Activated naive CD8-positive, alpha-beta T cell (primary cell): ENCODE results near the gene DLG2.

Experiments used
- H3K27ac Mint-ChIP-seq: one replicate; pipeline ENCODE4 v1.8.0; 2021; ENCODE audit warnings: mixed read lengths
- H3K27me3 Mint-ChIP-seq: one replicate; pipeline ENCODE4 v1.8.0; 2021; ENCODE audit warnings: mixed read lengths
- H3K36me3 Mint-ChIP-seq: one replicate; pipeline ENCODE4 v1.8.0; 2021; ENCODE audit warnings: mixed read lengths
- H3K4me1 Mint-ChIP-seq: one replicate; pipeline ENCODE4 v1.8.0; 2021; ENCODE audit warnings: low read depth, mixed read lengths
- H3K4me3 Mint-ChIP-seq: one replicate; pipeline ENCODE4 v1.8.0; 2021; ENCODE audit warnings: mild to moderate bottlenecking, mixed read lengths
- H3K9me3 Mint-ChIP-seq: one replicate; pipeline ENCODE4 v1.8.0; 2021; ENCODE audit warnings: low read depth, mixed read lengths

DLG2 gene

DNA sequence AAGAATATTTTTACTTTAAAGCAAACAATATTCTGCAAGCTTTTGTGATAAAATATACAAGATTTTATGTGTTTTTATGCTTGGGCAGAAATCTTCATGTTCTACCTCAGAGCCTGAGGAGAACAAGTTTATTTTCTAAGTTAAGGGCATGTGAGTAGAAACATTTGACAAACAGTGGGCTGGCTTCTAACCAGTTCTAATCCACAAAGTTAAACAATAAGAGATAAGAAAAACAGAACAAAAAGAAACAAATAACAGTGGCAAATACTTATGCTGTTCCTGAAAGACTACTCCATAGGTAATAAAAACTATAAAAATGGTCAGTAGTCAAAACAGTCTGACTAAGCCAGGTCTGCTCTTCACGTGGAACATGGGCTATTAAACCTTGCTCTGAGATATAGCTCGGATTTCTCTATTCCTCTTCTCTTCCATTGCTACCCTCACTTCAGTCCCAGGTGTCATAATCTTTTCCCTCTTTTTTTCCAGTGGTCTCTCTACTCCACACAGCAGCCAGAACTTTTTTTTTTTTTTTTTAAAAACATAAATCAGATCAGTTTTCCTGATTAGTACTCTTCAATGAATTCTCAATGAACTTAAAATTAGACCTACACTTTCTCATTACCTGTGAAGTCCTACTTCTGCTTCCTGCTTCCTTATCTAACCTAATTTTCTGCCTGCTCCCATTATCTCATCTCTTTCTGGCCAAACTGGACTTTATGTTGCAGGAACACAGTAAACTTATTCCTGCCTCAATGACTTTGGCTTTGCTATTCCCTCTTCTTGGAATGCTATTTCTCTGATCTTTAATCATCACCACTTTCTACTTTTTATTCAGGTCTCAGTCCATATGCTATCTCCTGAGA lies 1669.9 kb downstream of the DLG2 start:
- H3K4me1 Mint-ChIP-seq = no peaks in the 10 kb centered on the region
- no peak overlapping the region for H3K4me3 Mint-ChIP-seq
- H3K36me3 Mint-ChIP-seq = no peaks in the 10 kb centered on the region
- no peak overlapping the region for H3K27ac Mint-ChIP-seq
- no peaks in the 10 kb centered on the region for H3K27me3 Mint-ChIP-seq
- no peaks in the 10 kb centered on the region for H3K9me3 Mint-ChIP-seq

DNA sequence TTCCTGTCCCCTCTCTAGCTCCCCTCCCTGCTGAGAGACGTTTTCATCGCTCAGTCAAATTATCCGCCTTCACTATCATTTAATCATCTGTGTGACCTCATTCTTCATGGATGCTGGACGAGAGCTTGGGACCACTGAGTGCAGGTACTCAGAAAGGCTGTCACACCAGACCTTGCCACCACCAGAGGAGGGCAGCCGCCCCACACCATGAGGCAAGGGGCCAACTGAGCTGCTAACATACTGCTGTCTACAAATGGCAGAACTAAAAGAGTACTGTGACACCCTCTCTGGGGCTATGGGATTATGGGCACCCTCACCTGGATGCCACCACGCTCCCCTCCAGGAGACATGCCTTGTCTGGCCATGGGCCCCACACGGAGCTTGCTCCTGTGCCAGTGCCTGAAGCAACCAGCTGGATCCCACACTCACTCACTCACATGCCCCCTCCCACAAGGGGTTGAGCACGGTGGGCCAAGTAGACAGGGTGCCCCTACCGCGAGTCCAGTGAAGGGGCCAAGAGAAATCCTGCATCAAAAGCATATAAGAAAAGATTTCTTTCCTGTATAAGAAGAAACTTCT lies 1670.9 kb downstream of the DLG2 start:
- no peaks in the 10 kb centered on the region for H3K27me3 Mint-ChIP-seq
- no peak overlapping the region for H3K27ac Mint-ChIP-seq
- H3K36me3 Mint-ChIP-seq = no peaks in the 10 kb centered on the region
- H3K9me3 Mint-ChIP-seq = no peaks in the 10 kb centered on the region
- no peaks in the 10 kb centered on the region for H3K4me1 Mint-ChIP-seq
- no peak overlapping the region for H3K4me3 Mint-ChIP-seq

DNA sequence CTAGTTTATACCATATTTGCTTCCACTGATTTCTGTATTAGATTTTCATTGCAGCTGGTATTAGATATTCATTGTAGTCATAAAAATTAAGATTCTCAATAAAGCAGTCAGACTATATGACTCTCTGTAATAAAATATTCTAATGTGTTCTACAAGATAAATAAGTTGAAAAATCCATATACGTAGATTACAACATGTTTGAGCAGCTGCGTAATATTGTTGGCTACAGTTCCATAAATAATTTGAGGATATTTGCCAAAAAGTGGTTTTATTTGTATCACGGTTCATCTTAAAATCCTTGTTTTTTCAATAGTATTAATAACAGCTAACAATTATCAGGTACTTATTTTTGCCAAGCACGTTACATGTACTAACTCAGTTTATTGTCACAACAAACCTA lies 1672.4 kb downstream of the DLG2 start:
- H3K9me3 Mint-ChIP-seq = no peaks in the 10 kb centered on the region
- H3K27ac Mint-ChIP-seq = no peak overlapping the region
- no peaks in the 10 kb centered on the region for H3K4me1 Mint-ChIP-seq
- H3K36me3 Mint-ChIP-seq = no peaks in the 10 kb centered on the region
- H3K27me3 Mint-ChIP-seq = no peaks in the 10 kb centered on the region
- no peak overlapping the region for H3K4me3 Mint-ChIP-seq

DNA sequence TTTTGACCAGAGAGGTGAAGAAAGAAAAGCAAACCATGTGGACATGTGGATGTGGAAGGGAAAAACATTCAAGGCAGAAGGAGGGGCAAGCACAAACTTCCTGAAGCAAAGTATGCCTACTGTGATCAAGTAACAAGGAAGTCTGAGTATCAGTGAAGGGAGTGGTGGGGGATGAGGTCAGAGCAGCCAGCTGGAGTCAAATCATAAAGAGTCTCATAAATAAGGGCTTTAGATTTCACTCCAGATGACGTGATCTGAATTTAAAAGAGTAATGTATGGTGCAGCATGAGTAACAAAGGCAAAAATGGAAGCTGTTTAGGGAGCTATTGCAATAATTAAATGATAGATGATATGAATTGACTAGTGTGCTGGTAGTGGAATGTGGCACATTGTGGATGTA lies 1675.6 kb downstream of the DLG2 start:
- Mint-ChIP-seq H3K4me3 (no peak overlapping the region), H3K27me3 (no peaks in the 10 kb centered on the region), H3K4me1 (no peaks in the 10 kb centered on the region), H3K36me3 (no peaks in the 10 kb centered on the region), H3K9me3 (no peaks in the 10 kb centered on the region), H3K27ac (no peak overlapping the region)

DNA sequence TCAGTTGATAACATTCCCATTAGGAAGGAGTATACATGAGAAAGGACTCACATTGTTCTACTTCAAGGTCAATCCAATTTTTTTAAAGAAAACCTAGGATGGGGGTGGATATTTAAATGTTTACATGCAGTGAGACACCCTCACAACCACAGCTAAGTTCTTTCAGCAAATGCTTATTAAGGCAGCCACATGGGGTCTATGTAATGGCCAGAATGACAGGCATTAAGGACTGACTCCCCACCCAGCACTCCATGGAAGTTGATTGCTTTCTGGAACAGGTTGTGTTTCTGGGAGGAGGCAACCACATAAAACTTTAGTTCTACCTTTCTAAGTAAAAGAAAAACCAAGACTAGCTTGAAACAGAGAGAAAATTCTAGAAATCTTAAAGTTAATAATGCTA lies 1678.9 kb downstream of the DLG2 start:
- no peaks in the 10 kb centered on the region for H3K36me3 Mint-ChIP-seq
- no peak overlapping the region for H3K4me3 Mint-ChIP-seq

DNA sequence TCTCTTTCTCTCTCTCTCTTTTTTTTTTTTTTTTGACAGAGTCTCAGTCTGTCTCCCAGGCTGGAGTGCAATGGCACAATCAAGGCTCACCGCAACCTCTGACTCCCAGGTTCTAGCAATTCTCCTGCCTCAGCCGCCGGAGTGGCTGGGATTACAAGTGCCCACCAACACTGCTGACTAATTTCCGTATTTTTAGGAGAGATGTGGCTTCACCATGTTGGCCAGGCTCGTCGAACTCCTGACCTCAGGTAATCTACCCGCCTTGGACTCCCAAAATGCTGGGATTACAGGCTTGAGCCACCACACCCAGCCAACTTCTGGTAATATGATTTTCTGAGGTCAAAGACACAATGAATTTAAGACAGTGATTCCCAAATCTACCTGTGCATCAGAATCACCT lies 1681.2 kb downstream of the DLG2 start:
- Mint-ChIP-seq H3K27me3 (no peaks in the 10 kb centered on the region), H3K4me1 (no peaks in the 10 kb centered on the region), H3K4me3 (no peak overlapping the region), H3K9me3 (peaks cover 11% of the 10 kb centered on the region), H3K27ac (no peak overlapping the region), H3K36me3 (no peaks in the 10 kb centered on the region)

More for the DNA sequence above, 1678.9 kb downstream of the DLG2 start:
- H3K27ac Mint-ChIP-seq = no peak overlapping the region
- H3K27me3 Mint-ChIP-seq = no peaks in the 10 kb centered on the region
- peaks cover 11% of the 10 kb centered on the region for H3K9me3 Mint-ChIP-seq
- no peaks in the 10 kb centered on the region for H3K4me1 Mint-ChIP-seq

DNA sequence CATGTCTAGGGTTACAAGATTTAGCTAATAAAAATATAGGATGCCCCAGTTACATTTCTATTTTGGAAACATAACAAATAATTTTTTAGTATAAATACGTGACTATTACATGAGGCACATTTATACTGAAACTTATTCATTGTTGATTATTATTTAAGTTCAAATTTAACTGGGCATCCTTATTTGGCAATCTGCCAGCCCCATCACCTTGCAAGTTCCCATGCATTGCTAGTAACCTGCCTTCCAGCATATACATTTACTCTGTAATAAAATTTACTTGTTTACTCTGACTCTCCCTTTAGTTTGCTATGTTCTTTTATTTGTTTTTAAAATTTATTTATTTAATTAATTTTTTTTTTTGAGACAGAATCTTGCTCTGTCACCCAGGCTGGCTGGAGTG lies 1686.1 kb downstream of the DLG2 start:
- peaks cover 16% of the 10 kb centered on the region for H3K9me3 Mint-ChIP-seq
- H3K4me1 Mint-ChIP-seq = no peaks in the 10 kb centered on the region
- no peak overlapping the region for H3K27ac Mint-ChIP-seq
- H3K36me3 Mint-ChIP-seq = no peaks in the 10 kb centered on the region
- no peak overlapping the region for H3K4me3 Mint-ChIP-seq
- no peaks in the 10 kb centered on the region for H3K27me3 Mint-ChIP-seq

DNA sequence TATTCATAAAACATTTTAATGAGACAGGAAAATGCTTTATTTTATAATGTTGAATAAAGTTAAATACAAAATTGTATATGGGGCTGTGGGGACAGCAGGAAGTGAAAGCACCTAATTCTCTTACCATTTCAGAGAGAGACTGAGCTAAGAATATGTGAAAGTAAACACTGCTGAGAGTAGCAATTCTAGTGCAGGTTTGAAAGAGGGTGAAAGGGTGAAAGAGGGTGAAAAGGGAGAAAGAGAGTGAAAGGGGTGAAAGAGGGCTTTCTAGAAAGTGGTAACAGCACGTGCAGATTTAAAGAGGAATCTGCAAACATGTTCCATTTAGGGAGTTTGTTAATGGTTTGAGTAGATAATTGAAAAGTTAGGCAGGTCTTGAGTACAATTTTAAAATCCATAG lies 1689.0 kb downstream of the DLG2 start:
- Mint-ChIP-seq H3K27me3 (no peaks in the 10 kb centered on the region), H3K9me3 (peaks cover 5% of the 10 kb centered on the region), H3K36me3 (no peaks in the 10 kb centered on the region), H3K4me1 (no peaks in the 10 kb centered on the region), H3K4me3 (no peak overlapping the region), H3K27ac (no peak overlapping the region)

DNA sequence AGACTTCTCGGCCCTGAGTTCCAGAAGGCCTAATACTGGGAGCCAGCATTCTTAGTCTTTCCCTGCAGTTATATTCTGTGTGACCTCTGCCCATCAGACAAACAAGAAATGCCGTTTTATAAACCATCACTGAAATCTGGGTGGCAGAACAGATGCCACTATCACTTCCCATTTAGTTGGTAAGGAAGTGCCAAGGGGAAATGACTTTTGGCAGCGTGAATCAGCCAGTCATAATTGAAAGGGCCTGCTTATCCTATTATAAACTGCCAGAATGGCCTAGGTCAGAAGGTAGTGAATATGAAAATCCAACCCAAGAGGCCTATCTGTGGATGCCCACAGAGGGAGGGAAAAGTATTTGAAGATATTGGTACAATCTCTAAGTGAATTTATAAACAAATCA lies 1694.1 kb downstream of the DLG2 start:
- Mint-ChIP-seq H3K4me1 (no peaks in the 10 kb centered on the region), H3K4me3 (no peak overlapping the region), H3K27ac (no peak overlapping the region), H3K27me3 (no peaks in the 10 kb centered on the region), H3K9me3 (peaks cover 5% of the 10 kb centered on the region), H3K36me3 (no peaks in the 10 kb centered on the region)

DNA sequence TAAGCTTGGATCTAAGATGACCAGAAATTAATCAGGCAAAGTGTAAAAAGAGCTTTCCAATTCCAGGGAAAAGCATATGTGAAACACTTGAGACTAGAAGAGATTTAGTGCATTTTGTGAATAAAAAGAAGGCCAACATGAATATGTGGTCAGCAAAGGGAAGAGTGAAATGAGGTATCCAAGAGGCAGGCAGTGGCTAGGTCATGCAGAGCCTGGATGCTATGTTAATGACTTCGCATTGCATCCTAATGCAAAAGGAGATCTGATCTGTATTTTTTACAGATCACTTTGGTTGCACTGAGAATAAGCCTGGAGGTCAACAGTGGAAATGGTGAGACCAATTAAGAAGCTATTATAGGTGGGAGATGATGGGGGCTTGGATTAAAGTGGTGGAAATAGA lies 1699.7 kb downstream of the DLG2 start:
- Mint-ChIP-seq H3K9me3 (no peaks in the 10 kb centered on the region), H3K36me3 (no peaks in the 10 kb centered on the region), H3K27ac (no peak overlapping the region), H3K27me3 (no peaks in the 10 kb centered on the region), H3K4me1 (no peaks in the 10 kb centered on the region), H3K4me3 (no peak overlapping the region)

DNA sequence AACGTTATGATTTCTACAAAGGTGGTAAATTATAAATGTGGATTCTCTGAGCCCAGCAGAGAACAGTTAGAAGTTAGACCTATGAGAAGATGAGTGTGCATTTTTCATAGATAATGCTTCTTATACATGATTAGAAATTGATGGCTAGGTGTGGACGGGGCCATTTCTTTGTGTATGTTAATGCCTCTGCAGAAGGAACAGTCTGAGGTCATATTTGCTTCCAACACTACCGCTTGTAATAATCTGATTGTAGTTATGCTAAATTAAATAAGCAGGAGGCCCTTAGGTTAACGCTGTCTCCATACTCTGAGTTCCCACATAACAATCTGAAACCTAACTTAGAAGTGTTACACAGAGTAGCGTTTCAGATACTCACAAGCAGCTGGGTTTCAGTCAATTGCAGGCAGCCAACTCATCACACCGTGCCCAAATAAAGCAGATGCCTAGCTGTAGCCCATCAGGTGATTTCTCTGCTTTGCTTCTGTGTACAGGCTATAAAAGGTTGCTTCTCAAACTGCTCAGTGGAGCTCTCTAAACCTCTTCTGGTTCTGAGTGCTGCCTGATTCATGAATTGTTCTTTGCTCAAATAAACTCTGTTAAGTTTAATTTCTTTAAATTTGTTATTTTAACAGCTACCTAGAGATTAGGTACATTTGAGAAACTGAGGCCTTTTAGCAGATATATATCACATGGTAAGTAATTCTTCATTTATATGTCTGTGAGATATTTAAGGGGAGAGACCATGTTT lies 1702.2 kb downstream of the DLG2 start:
- H3K27me3 Mint-ChIP-seq = no peaks in the 10 kb centered on the region
- H3K27ac Mint-ChIP-seq = no peak overlapping the region
- H3K4me1 Mint-ChIP-seq = no peaks in the 10 kb centered on the region
- no peak overlapping the region for H3K4me3 Mint-ChIP-seq
- no peaks in the 10 kb centered on the region for H3K9me3 Mint-ChIP-seq
- H3K36me3 Mint-ChIP-seq = no peaks in the 10 kb centered on the region

DNA sequence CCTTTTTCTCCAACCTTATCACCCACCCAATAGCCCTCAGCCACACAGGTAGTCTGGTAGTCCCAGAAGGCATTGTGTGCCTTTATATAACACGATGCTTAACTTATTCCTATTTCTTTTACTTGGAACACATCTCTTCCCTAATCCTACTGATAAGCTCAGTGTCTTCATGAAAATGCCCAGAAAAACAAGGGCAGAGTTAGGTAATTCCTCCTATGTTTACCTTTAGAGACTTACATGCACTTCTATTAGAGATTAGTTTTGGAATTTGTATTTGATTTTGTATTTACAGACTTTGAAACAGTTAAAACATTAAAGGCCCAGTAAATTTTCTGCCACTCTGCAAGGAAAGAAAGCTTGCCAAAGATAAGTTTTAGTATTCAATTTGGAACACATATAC lies 1703.2 kb downstream of the DLG2 start:
- Mint-ChIP-seq H3K27ac (no peak overlapping the region), H3K27me3 (no peaks in the 10 kb centered on the region), H3K4me3 (no peak overlapping the region), H3K4me1 (no peaks in the 10 kb centered on the region), H3K36me3 (no peaks in the 10 kb centered on the region), H3K9me3 (no peaks in the 10 kb centered on the region)

DNA sequence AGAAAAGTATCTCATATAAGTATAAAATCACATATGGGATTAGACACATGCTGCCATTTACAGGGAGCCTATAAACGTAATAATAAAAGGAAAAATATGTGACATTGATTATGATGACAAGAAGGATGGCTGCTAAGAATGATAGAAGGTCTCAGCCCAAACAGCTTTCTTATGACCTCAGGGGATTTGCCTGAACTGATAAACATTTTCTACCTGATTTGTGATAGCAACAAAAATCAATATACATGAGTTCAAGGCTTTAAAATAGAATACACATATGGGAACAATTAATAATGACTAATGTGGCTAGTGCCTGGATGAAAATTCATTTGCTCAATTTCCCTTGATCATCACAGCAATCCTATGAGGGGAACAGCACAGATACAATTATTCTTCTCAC lies 1704.2 kb downstream of the DLG2 start:
- no peak overlapping the region for H3K4me3 Mint-ChIP-seq
- H3K27me3 Mint-ChIP-seq = no peaks in the 10 kb centered on the region
- H3K4me1 Mint-ChIP-seq = no peaks in the 10 kb centered on the region
- H3K36me3 Mint-ChIP-seq = no peaks in the 10 kb centered on the region
- peaks cover 3% of the 10 kb centered on the region for H3K9me3 Mint-ChIP-seq
- H3K27ac Mint-ChIP-seq = no peak overlapping the region

DNA sequence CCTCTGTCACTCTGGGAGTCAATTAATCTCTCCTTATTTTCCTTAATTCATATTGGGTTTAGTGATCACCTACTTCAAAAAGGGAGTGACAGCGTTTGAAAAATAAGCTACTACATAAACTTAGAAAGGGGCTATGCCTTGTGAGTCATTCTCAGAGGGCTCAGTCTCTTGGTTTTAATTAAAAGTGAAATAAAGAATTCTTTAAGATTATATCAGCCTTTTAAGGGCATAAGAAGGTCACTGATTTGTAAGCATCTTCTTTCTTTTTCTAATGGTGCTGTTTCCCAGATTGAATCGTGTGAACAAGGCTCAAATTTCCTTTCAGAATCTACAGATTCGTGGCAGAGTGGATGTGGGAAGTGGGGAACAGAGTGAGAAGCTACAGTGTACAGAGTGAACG lies 1704.8 kb downstream of the DLG2 start:
- H3K4me1 Mint-ChIP-seq = no peaks in the 10 kb centered on the region
- no peak overlapping the region for H3K27ac Mint-ChIP-seq
- peaks cover 3% of the 10 kb centered on the region for H3K9me3 Mint-ChIP-seq
- H3K4me3 Mint-ChIP-seq = no peak overlapping the region
- no peaks in the 10 kb centered on the region for H3K27me3 Mint-ChIP-seq
- H3K36me3 Mint-ChIP-seq = no peaks in the 10 kb centered on the region

DNA sequence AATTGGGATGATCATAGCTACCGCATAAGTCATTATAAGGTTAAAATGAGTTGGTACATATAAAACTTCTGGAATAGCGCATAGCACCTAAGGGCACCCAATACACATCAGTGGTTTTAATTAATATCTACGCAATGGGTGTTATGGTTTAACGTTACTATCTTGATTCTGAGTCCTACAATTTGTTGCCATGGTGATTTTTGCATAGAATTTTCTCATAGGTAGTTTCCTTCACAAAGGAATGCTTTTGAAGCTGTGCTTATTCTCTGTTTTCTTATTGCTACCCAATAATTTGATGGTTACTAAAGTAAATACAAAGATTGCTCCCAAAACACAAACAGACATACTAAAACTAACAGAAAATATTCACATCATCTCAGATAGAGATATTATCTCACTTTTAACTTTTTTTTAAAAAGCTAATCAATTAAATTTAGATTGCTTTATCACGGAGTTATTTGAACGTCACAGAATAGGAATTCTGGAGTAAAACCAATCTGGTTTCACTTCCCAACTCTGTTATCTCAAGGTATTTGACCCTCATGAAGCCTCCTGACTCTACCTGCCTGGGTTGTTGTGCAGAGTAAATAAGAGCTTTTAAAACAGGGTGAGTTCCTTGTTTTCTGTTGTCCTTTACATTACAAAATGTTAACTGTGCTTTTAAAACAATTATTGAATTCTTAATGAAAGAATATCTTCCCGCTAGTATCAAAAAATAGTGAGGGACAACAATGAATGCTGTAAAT lies 1705.5 kb downstream of the DLG2 start:
- Mint-ChIP-seq H3K27ac (no peak overlapping the region), H3K27me3 (no peaks in the 10 kb centered on the region), H3K36me3 (no peaks in the 10 kb centered on the region), H3K9me3 (peaks cover 3% of the 10 kb centered on the region), H3K4me1 (no peaks in the 10 kb centered on the region), H3K4me3 (no peak overlapping the region)
